GM12891 (cell line): Measurements from ENCODE around the gene BAG5.

Experiments used
- PAX5 ChIP-seq: IDR thresholded peaks from 2 replicates; pipeline ENCODE4 v1.6.1; 2011; ENCODE audit warnings: low read length, moderate library complexity, mild to moderate bottlenecking; ENCODE audit not compliant: insufficient read depth, severe bottlenecking
- POLR2A ChIP-seq: IDR thresholded peaks from 2 replicates; pipeline ENCODE4 v1.6.1; 2011; ENCODE audit warnings: low read depth, low read length, control low read depth
- POLR2AphosphoS5 ChIP-seq: IDR thresholded peaks from 2 replicates; pipeline ENCODE4 v1.6.1; 2011; ENCODE audit warnings: low read depth, low read length, control low read depth
- SPI1 ChIP-seq: IDR thresholded peaks from 2 replicates; pipeline ENCODE4 v1.6.1; 2011; ENCODE audit warnings: low read depth, low read length, control low read depth
- TAF1 ChIP-seq: IDR thresholded peaks from 2 replicates; pipeline ENCODE4 v1.6.1; 2011; ENCODE audit warnings: low read depth, low read length, control low read depth

- TF ChIP-seq POLR2A (no peak), POLR2AphosphoS5 (no peak), SPI1 (no peak), TAF1 (no peak), PAX5 (no peak)
These were observed 16.4 kb downstream of the BAG5 start for GRCh38 chr14:103545915-103546651.
